Right lobe of liver (tissue), 6 donors: ENCODE measurements around the gene SKAP2. TPM values are rescaled to one million over a fixed set of nuclear protein-coding genes. Genes with fewer than 3 reads are reported as not detected.

Source experiments
- ATAC-seq, 4 donors: fragments of 200-7000 bp; cut with Tn5 transposase; one replicate each; pipeline ENCODE4 v1.9.1; 2020; ENCODE audit warnings: mild to moderate bottlenecking in 4 of 4, moderate library complexity in 4 of 4
- DNase-seq, 3 donors: peaks; one replicate each; pipeline ENCODE4 v3.0.0-alpha.2; 2020
- H3K27ac ChIP-seq, 3 donors: fragments of 200-600 bp; one replicate each; pipeline ENCODE4 v1.8.0; 2022
- H3K27me3 ChIP-seq, 2 donors: fragments of 200-600 bp; one replicate each; pipeline ENCODE4 v1.8.0; 2022
- H3K36me3 ChIP-seq, 4 donors: fragments of 200-600 bp; sonication (generic) in 1 of 4; one replicate each; pipeline versions ENCODE4 v1.5.1 to v1.8.0; 2017 to 2022; ENCODE audit warnings: control low read depth in 1 of 4
- H3K4me1 ChIP-seq, 4 donors: fragments of 200-600 bp; sonication (generic) in 1 of 4; one replicate each; pipeline versions ENCODE4 v1.5.1 to v1.8.0; 2017 to 2022; ENCODE audit warnings: control low read depth in 1 of 4
- H3K4me3 ChIP-seq, 3 donors: fragments of 200-600 bp; one replicate each; pipeline ENCODE4 v1.8.0; 2022
- H3K9me3 ChIP-seq, 4 donors: fragments of 200-600 bp; sonication (generic) in 1 of 4; one replicate each; pipeline versions ENCODE4 v1.5.1 to v1.8.0; 2017 to 2022; ENCODE audit warnings: control low read depth in 1 of 4
- CTCF ChIP-seq, 4 donors: fragments of 200-600 bp in 3 of 4; fragments of 450-650 bp in 1 of 4; IDR thresholded peaks; one replicate each; pipeline versions ENCODE4 v1.5.1 to v1.8.0; 2016 to 2022; ENCODE audit warnings: antibody characterized with exemption in 4 of 4, mild to moderate bottlenecking in 2 of 4
- POLR2A ChIP-seq: fragments of 450-650 bp; IDR thresholded peaks from one replicate; pipeline ENCODE4 v1.6.1; 2017; ENCODE audit warnings: antibody characterized with exemption, mild to moderate bottlenecking
- WGBS: methylation state at CpG from one replicate; pipeline ENCODE4 v1.1.6; 2018; ENCODE audit warnings: low coverage, low lambda C conversion rate; ENCODE audit not compliant: insufficient coverage; ENCODE audit errors: missing lambda C conversion rate; 5-methylcytosine and 5-hydroxymethylcytosine counted together
- intact Hi-C, 2 donors: fragments of 100-400 bp; cut with DNase I; formaldehyde crosslinking; loops; one replicate each; pipeline versions ENCODE4 v1.11.2 to v1.14.1; 2022
- total RNA-seq, 6 experiments: library from RNA; depleted of rRNA in 2 of 6; stranded (reverse); fragments of >200 nt in 2 of 6; fragmentation: NEBNext Ultra II Directional in 3 of 6; extraction: Animal tissue kit (Norgen Biotek cat#: 25700) in 3 of 6; gene quantifications; one replicate each; pipeline versions ENCODE4 v1.1.0 to v1.2.4, GENCODE V29; 2016 to 2023
- donor health status: DM: no; HTN: yes; CAD: no.
- donor health status: DM: no; HTN: no; CAD: no.
- donor health status: DM: no; HTN: no; CAD: no.
- donor health status: DM: no; HTN: yes; CAD: no.
- donor health status: DM: no; HTN: yes; CAD: no.

Gene SKAP2
- total RNA-seq, 6 experiments from 2014 or later, result 4.7 to 19.6 (median 9.0) TPM

- Histone ChIP-seq H3K27ac (no peak overlapping the region), H3K9me3 (no peaks in the 10 kb centered on the region), H3K4me1 (no peaks in the 10 kb centered on the region), H3K4me3 (no peak overlapping the region), H3K36me3 (no peaks in the 10 kb centered on the region), H3K27me3 (no peaks in the 10 kb centered on the region)
- no peak for TF ChIP-seq POLR2A
- TF ChIP-seq CTCF (IDR thresholded peaks at IDR 0.05), result no peak
- no peak for DNase-seq
- ATAC-seq, result no peak
- 24% methylated on average over 2 of the region's 2 CpGs for WGBS
- intact Hi-C loops, result no loop called here
Measured at GRCh38 chr7:26724795-26725194, 139.6 kb downstream of the SKAP2 start.

- WGBS, result 53% methylated on average over 5 of the region's 5 CpGs
- DNase-seq, result no peak
- Histone ChIP-seq H3K4me3 (no peak overlapping the region), H3K9me3 (no peaks in the 10 kb centered on the region), H3K4me1 (no peaks in the 10 kb centered on the region), H3K36me3 (no peaks in the 10 kb centered on the region), H3K27ac (no peak overlapping the region), H3K27me3 (no peaks in the 10 kb centered on the region)
- no peak for ATAC-seq
- intact Hi-C loops, result no loop called here
- no peak for TF ChIP-seq CTCF (IDR thresholded peaks at IDR 0.05)
- TF ChIP-seq POLR2A, result no peak
Measured at GRCh38 chr7:26723129-26723528, 141.3 kb downstream of the SKAP2 start.

DNA sequence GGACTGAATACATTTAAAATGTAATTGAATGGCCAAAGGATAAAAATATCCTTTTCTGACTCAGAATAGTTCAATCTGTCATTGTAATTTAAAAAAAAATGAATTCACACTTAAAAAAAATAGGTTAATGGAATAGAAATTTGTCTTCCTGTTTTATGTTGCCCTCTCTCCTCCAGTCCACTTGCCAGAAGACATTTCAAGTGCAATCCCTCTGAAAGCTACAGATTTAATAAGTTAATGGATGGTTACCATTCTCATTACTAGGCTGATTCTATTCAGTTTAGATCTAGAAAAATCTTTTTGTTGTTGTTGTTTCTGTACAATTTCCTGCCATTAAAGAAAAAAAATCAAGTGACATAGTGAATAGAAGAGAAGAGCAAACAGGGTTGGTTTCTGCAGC is 142.9 kb downstream of the SKAP2 start:
- TF ChIP-seq CTCF (IDR thresholded peaks at IDR 0.05) (no peak), POLR2A (no peak)
- Histone ChIP-seq H3K4me1 (no peaks in the 10 kb centered on the region), H3K4me3 (no peak overlapping the region), H3K27ac (no peak overlapping the region), H3K27me3 (no peaks in the 10 kb centered on the region), H3K9me3 (no peaks in the 10 kb centered on the region), H3K36me3 (no peaks in the 10 kb centered on the region)
- no peak for ATAC-seq
- no peak for DNase-seq
- intact Hi-C loops, result no loop called here

DNA sequence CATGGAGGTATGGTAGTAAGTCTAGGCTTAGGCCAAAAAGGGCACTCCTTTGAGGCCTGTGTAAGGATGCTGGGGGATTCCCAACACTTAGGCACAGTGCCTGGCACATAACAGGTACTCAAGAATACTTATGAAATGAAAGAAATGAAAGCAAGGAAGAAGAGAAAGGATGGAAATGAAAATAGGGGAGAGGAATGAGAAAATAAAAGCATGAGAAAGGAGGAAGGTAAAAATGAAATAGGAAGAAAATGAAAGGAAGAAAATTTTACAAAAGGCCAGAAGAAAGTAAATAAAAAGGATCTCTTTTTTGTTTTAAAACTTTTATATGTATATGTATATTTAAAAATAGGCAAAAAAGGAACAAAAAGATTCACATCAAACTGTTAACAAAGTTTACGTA is 146.3 kb downstream of the SKAP2 start:
- Histone ChIP-seq H3K4me3 (no peak overlapping the region), H3K27me3 (no peaks in the 10 kb centered on the region), H3K9me3 (no peaks in the 10 kb centered on the region), H3K36me3 (no peaks in the 10 kb centered on the region), H3K27ac (no peak overlapping the region), H3K4me1 (no peaks in the 10 kb centered on the region)
- ATAC-seq (no peak), DNase-seq (no peak)
- intact Hi-C loops, result no loop called here
- 80% methylated on average over 1 of the region's 1 CpG for WGBS
- TF ChIP-seq CTCF (IDR thresholded peaks at IDR 0.05), result no peak
- no peak for TF ChIP-seq POLR2A

GRCh38 chr7:26714438-26714837 is 150.0 kb downstream of the SKAP2 start:
- DNase-seq (no peak), ATAC-seq (no peak)
- Histone ChIP-seq H3K27ac (no peak overlapping the region), H3K36me3 (no peaks in the 10 kb centered on the region), H3K4me1 (no peaks in the 10 kb centered on the region), H3K27me3 (no peaks in the 10 kb centered on the region), H3K9me3 (no peaks in the 10 kb centered on the region), H3K4me3 (no peak overlapping the region)
- TF ChIP-seq POLR2A (no peak), CTCF (IDR thresholded peaks at IDR 0.05) (no peak)
- intact Hi-C loops, result no loop called here
- WGBS, result 79% methylated on average over 3 of the region's 3 CpGs
